ENCODE measurements around the gene CCDC18.
A peak's percentile ranks its signal among the peaks of the same experiment; 100 is the strongest.

- peak; percentile 99 for TF ChIP-seq POLR2A (IDR thresholded peaks at IDR 0.05)
- TF ChIP-seq, protein P1, sequence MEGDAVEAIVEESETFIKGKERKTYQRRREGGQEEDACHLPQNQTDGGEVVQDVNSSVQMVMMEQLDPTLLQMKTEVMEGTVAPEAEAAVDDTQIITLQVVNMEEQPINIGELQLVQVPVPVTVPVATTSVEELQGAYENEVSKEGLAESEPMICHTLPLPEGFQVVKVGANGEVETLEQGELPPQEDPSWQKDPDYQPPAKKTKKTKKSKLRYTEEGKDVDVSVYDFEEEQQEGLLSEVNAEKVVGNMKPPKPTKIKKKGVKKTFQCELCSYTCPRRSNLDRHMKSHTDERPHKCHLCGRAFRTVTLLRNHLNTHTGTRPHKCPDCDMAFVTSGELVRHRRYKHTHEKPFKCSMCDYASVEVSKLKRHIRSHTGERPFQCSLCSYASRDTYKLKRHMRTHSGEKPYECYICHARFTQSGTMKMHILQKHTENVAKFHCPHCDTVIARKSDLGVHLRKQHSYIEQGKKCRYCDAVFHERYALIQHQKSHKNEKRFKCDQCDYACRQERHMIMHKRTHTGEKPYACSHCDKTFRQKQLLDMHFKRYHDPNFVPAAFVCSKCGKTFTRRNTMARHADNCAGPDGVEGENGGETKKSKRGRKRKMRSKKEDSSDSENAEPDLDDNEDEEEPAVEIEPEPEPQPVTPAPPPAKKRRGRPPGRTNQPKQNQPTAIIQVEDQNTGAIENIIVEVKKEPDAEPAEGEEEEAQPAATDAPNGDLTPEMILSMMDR (IDR thresholded peaks at IDR 0.05), result peak; percentile 6 to 33 (median 16)
Observed at GRCh38 chr1:93179886-93180722, 420 bp upstream of the CCDC18 start, which contains the start of gene TMED5.
